Stimulated activated naive CD8-positive, alpha-beta T cell treated with anti-CD3 and anti-CD28 coated beads, Interleukin-15, amount 100 ng/mL, for 72 hours (primary cell): ENCODE measurements around the gene ADGRB3.
"Not testable (repeated sequence)": the region's sequence is repeated elsewhere in the genome, so short reads cannot be mapped to it uniquely, and the experiment has no call there.

Experiments used
- ATAC-seq: fragments of 150-1000 bp; cut with Tn5 transposase; 2 replicates; pipeline ENCODE4 v1.10.0; 2021; ENCODE audit warnings: mild to moderate bottlenecking, moderate library complexity
- DNase-seq, 2 donors: peaks; one replicate each; pipeline ENCODE4 v3.0.0; 2021 to 2022
- H3K27ac Mint-ChIP-seq, 2 donors: one replicate each; pipeline ENCODE4 v1.8.0; 2022; ENCODE audit warnings: mild to moderate bottlenecking in 2 of 2, mixed read lengths in 2 of 2, moderate library complexity in 2 of 2
- H3K27me3 Mint-ChIP-seq: one replicate; pipeline ENCODE4 v1.8.0; 2022; ENCODE audit warnings: mixed read lengths
- H3K4me1 Mint-ChIP-seq: one replicate; pipeline ENCODE4 v1.8.0; 2022; ENCODE audit warnings: mild to moderate bottlenecking, mixed read lengths
- H3K4me3 Mint-ChIP-seq, 2 donors: one replicate each; pipeline ENCODE4 v1.8.0; 2022; ENCODE audit warnings: mild to moderate bottlenecking in 2 of 2, mixed read lengths in 2 of 2, moderate library complexity in 1 of 2
- H3K9me3 Mint-ChIP-seq, 2 donors: one replicate each; pipeline ENCODE4 v1.8.0; 2022; ENCODE audit warnings: mixed read lengths in 2 of 2

The ADGRB3 gene

GRCh38 chr6:68760941-68761676 is 126.0 kb downstream of the ADGRB3 start:
- Mint-ChIP-seq H3K4me3 (no peak overlapping the region), H3K27ac (no peak overlapping the region), H3K4me1 (no peaks in the 10 kb centered on the region), H3K9me3 (no peaks in the 10 kb centered on the region), H3K27me3 (no peaks in the 10 kb centered on the region)
- no peak for ATAC-seq
- DNase-seq, result no peak

DNA sequence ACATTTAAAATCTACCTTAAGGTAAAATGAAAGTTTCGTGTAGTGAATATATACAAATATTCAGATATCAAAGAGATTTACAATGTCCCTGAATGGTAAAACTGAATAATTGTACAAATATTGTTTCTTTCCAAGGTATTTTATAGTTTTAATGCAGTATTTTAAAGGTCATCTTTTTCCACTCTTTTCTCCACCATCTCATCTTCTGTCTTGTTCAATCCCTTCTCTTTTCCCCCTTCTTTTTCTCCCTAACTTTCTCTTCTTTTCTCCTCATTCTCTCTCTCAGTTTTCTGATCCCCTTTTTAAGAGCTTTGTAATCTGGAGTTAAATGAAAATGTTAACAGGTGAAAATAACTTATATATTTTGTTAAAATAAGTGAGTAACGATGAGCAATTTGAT is 126.9 kb downstream of the ADGRB3 start:
- Mint-ChIP-seq H3K27me3 (no peaks in the 10 kb centered on the region), H3K4me1 (no peaks in the 10 kb centered on the region), H3K27ac (no peak overlapping the region), H3K4me3 (no peak overlapping the region), H3K9me3 (no peaks in the 10 kb centered on the region)
- ATAC-seq (no peak), DNase-seq (no peak)

GRCh38 chr6:68771426-68771825 is 136.3 kb downstream of the ADGRB3 start:
- ATAC-seq, result no peak
- Mint-ChIP-seq H3K27me3 (no peaks in the 10 kb centered on the region), H3K9me3 (peaks cover 0 to 10% of the 10 kb centered on the region in 2 donors), H3K4me1 (no peaks in the 10 kb centered on the region), H3K4me3 (no peak overlapping the region), H3K27ac (no peak overlapping the region)
- DNase-seq, result no peak

DNA sequence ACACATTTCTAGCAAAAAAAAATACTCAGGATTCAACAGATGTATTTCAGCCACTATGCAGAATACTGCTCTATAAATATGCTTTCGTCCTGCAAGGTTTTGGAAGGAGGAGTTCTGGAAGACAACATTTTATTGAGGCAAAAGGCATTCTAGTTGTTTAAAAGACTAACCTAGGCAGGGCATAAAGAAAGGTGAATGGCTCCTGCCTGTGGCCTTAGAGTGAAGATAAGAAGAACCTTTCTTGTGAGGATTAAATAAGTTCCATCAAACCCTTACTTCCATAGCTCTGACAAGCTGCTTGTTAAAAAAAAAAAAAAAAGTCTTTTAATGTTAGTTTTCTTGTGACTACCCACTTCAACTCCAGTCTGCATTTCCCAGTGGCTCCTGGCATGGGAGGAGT is 139.8 kb downstream of the ADGRB3 start:
- no peak for DNase-seq
- Mint-ChIP-seq H3K27me3 (no peaks in the 10 kb centered on the region), H3K27ac (no peak overlapping the region), H3K9me3 (no peaks in the 10 kb centered on the region), H3K4me3 (no peak overlapping the region), H3K4me1 (no peaks in the 10 kb centered on the region)
- ATAC-seq, result no peak

- Mint-ChIP-seq H3K4me3 (no peak overlapping the region), H3K27me3 (no peaks in the 10 kb centered on the region), H3K27ac (no peak overlapping the region), H3K9me3 (no peaks in the 10 kb centered on the region), H3K4me1 (no peaks in the 10 kb centered on the region)
- ATAC-seq (no peak), DNase-seq (no peak)
Observed at GRCh38 chr6:68776354-68776753, 141.3 kb downstream of the ADGRB3 start.

DNA sequence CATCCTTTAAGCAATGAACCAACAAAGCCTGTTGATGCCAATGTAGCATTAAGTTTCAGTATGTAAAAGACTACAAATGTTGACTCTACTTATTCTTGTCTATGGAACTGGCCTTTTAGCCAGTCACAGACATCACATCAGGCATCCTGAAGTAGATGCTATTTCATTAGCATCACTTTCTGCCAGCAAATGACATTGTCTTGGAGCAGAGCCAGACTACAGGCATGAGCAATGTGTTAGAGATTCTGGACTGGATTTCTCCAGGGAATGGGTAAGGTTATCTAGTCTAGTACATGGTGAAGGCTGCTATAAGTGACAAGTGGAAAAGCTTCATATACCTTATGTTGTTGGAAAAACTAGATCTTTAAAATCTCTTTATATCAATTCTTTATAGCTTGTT is 142.9 kb downstream of the ADGRB3 start:
- Mint-ChIP-seq H3K4me1 (no peaks in the 10 kb centered on the region), H3K9me3 (no peaks in the 10 kb centered on the region)
- no peak for DNase-seq

GRCh38 chr6:68778356-68779020 is 143.4 kb downstream of the ADGRB3 start:
- H3K4me3 Mint-ChIP-seq, result no peak overlapping the region
- no peak for DNase-seq
- no peak overlapping the region for H3K27ac Mint-ChIP-seq
- H3K27me3 Mint-ChIP-seq, result no peaks in the 10 kb centered on the region
- no peaks in the 10 kb centered on the region for H3K4me1 Mint-ChIP-seq
- no peak for ATAC-seq
- no peaks in the 10 kb centered on the region for H3K9me3 Mint-ChIP-seq

More for the DNA sequence above, 142.9 kb downstream of the ADGRB3 start:
- Mint-ChIP-seq H3K27me3 (no peaks in the 10 kb centered on the region), H3K27ac (no peak overlapping the region), H3K4me3 (no peak overlapping the region)
- no peak for ATAC-seq

DNA sequence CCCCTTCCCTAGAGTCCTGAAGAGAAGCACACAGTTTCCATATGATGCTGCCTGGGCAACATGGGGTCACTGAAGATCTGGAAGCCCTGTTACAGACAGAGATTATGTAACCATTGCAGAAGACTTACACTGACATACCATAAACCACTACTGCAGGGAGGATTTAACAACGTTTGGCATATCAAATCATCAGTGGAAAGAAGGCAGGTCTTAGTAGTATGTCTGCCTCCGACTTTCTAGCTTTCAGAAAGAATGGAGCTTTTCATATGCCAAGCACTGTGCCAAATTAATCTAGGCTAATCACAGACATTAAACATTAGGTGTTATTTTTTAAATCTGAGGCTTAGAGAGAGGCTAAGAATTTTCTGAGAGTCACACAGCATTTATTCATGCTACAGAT is 144.3 kb downstream of the ADGRB3 start:
- Mint-ChIP-seq H3K9me3 (no peaks in the 10 kb centered on the region), H3K4me3 (no peak overlapping the region), H3K27ac (no peak overlapping the region), H3K4me1 (no peaks in the 10 kb centered on the region), H3K27me3 (no peaks in the 10 kb centered on the region)
- ATAC-seq (no peak), DNase-seq (no peak)

- ATAC-seq, H3K27me3 Mint-ChIP-seq, H3K4me3 Mint-ChIP-seq, H3K27ac Mint-ChIP-seq, H3K4me1 Mint-ChIP-seq, DNase-seq: not testable (repeated sequence)
- H3K9me3 Mint-ChIP-seq, result peaks cover 9 to 11% of the 10 kb centered on the region in 2 donors
Observed at GRCh38 chr6:68790128-68790527, 155.0 kb downstream of the ADGRB3 start.

DNA sequence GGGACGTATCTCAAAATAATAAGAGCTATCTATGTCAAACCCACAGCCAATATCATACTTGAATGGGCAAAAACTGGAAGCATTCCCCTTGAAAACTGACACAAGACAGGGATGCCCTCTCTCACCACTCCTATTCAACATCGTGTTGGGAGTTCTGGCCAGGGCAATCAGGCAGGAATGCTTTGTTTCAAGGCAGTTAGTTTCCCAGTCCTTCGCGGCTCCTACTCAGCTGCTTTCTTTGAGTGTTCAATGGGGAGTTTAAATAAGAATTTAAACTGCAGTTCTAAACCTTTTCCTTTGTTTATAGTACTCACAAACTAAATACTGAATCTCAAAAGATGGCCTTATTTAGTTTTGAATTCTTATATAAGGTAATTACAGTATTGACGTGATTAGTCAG is 179.9 kb downstream of the ADGRB3 start:
- ATAC-seq, H3K9me3 Mint-ChIP-seq, H3K27me3 Mint-ChIP-seq, H3K27ac Mint-ChIP-seq, H3K4me3 Mint-ChIP-seq, H3K4me1 Mint-ChIP-seq, DNase-seq: not testable (repeated sequence)

GRCh38 chr6:68826501-68826900 is 191.4 kb downstream of the ADGRB3 start:
- ATAC-seq, result no peak
- Mint-ChIP-seq H3K4me1 (no peaks in the 10 kb centered on the region), H3K27ac (no peak overlapping the region), H3K9me3 (peaks cover 0 to 4% of the 10 kb centered on the region in 2 donors), H3K4me3 (no peak overlapping the region), H3K27me3 (no peaks in the 10 kb centered on the region)
- DNase-seq, result no peak

- Mint-ChIP-seq H3K4me1 (no peaks in the 10 kb centered on the region), H3K27ac (no peak overlapping the region), H3K27me3 (no peaks in the 10 kb centered on the region), H3K4me3 (no peak overlapping the region), H3K9me3 (peaks cover 0 to 3% of the 10 kb centered on the region in 2 donors)
- DNase-seq, result no peak
- ATAC-seq, result no peak
Observed at GRCh38 chr6:68834551-68834950, 199.5 kb downstream of the ADGRB3 start.

DNA sequence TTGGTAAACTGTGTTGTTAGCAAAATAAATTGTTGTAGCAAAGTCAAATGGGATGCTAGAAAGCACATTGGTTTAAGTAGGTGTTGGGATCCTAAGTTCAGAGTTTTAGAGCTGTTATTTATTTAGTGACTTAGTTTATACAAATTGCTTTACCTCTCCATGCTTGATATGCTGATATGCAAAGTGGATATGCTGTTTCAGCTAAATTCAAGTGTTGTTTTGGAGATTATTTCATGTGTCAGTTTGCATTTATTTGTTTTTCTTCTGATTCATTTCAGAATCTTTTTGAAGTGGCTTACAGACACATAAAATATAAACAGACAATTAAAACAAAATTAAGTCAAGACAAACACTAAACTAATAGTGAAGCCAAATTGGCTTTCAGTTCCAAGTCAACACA is 203.5 kb downstream of the ADGRB3 start:
- Mint-ChIP-seq H3K27me3 (no peaks in the 10 kb centered on the region), H3K4me3 (no peak overlapping the region), H3K9me3 (peaks cover 8 to 14% of the 10 kb centered on the region in 2 donors), H3K4me1 (no peaks in the 10 kb centered on the region), H3K27ac (no peak overlapping the region)
- DNase-seq (no peak), ATAC-seq (no peak)

DNA sequence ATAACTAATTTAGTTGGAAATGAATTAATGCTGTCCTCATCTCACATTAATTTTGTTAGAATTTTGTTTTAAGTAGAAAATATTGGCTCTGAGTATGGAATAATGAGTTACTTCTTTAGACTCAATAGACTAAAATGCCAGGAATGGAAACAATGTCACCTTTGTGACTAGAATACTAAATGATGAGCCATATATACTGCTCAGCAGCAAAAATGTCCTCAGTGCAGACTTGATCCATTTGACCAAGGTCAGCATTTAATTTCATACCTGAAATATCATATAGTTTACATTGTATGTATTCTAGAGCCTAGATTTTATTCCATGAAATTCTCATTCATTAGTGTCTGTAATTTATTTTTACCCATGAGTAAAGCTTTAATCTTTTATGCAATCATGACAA is 217.7 kb downstream of the ADGRB3 start:
- no peak for DNase-seq
- Mint-ChIP-seq H3K27me3 (no peaks in the 10 kb centered on the region), H3K9me3 (peaks cover under 1 to 23% of the 10 kb centered on the region in 2 donors), H3K4me3 (no peak overlapping the region), H3K4me1 (no peaks in the 10 kb centered on the region), H3K27ac (no peak overlapping the region)
- ATAC-seq, result no peak

- ATAC-seq (no peak), DNase-seq (no peak)
- no peak overlapping the region for H3K4me3 Mint-ChIP-seq
- H3K4me1 Mint-ChIP-seq, result no peaks in the 10 kb centered on the region
- H3K9me3 Mint-ChIP-seq, result peaks cover 16 to 31% of the 10 kb centered on the region in 2 donors
- H3K27ac Mint-ChIP-seq, result no peak overlapping the region
- H3K27me3 Mint-ChIP-seq, result no peaks in the 10 kb centered on the region
Observed at GRCh38 chr6:68859233-68859632, 224.2 kb downstream of the ADGRB3 start.

- Mint-ChIP-seq H3K4me1 (no peaks in the 10 kb centered on the region), H3K9me3 (peaks cover 5 to 29% of the 10 kb centered on the region in 2 donors), H3K27me3 (no peaks in the 10 kb centered on the region), H3K4me3 (no peak overlapping the region), H3K27ac (no peak overlapping the region)
- no peak for ATAC-seq
- no peak for DNase-seq
Observed at GRCh38 chr6:68868646-68869045, 233.6 kb downstream of the ADGRB3 start.
